Effector CD8-positive, alpha-beta T cell (primary cell): Measurements from ENCODE around the gene CSNK1G3.
"Not testable (repeated sequence)": the region's sequence is repeated elsewhere in the genome, so short reads cannot be mapped to it uniquely, and the experiment has no call there.

Experiments
- DNase-seq: peaks from one replicate; lab custom pipeline; 2025; lab: John Stamatoyannopoulos, UW

CSNK1G3 gene

GRCh38 chr5:123559434-123559775 is 47.4 kb downstream of the CSNK1G3 start:
- DNase-seq: no peak

GRCh38 chr5:123561230-123561629 is 49.3 kb downstream of the CSNK1G3 start:
- DNase-seq: no peak

DNA sequence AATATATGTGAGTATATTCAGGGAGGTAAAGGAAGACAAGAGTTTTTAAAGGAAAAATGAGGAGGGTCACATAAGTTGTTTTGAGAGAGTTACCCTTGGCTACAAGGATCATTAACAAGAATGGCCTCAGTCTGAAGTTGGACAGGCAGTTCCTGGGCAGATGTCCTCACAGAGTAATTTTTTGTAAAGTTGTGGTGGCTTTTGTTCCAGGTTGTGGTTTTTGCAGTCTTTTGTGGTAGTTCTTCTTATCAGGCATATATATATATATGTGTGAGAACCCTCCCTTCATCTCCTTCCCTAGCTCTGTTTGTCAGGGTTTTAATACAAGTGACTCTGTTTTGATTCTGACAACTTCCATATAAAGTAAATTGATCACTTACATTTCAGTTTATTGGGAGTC is 60.0 kb downstream of the CSNK1G3 start:
- DNase-seq: no peak

DNA sequence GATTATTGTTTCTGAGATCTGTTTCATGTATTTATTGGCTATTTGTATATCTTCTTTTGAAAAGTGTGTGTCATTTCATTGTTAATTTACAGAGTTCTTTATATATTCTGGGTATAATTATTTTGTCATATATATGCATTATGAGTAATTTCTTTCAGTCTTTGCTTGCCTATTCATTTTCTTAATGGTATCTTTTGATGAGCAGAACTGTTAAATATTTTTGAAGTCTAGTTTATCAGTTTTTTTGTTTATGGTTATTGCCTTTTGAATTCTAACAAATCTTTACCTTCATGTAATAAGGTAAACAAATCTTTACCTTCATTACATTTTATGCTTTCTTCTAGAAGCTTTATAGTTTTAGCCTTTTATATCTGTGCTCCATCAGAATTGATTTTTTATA is 66.4 kb downstream of the CSNK1G3 start:
- DNase-seq: no peak

DNA sequence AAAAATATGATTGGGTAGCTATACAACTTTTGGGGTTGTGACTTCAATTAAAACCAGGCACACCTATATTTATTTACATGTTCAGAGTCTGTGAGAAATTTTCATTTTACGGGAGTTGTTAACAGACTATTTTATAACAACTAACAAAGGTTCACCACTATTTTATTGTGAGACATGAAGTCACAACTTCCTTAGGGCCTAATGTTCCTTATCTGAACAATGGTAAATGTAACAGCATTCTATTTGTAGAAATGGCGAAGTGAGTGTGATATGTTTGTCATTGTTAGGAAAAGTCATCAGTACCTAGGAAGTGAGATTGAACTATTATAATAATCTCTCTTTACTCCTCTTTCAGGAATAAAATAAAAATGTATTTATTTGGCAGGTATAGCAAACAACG is 67.4 kb downstream of the CSNK1G3 start:
- no peak for DNase-seq

- DNase-seq: no peak
These were observed 70.7 kb downstream of the CSNK1G3 start for GRCh38 chr5:123582550-123583285.

GRCh38 chr5:123585871-123586270 is 73.9 kb downstream of the CSNK1G3 start:
- no peak for DNase-seq

GRCh38 chr5:123594434-123594833 is 82.5 kb downstream of the CSNK1G3 start:
- DNase-seq: no peak

GRCh38 chr5:123597018-123597417 is 85.0 kb downstream of the CSNK1G3 start:
- DNase-seq: no peak

GRCh38 chr5:123598028-123598689 is 86.2 kb downstream of the CSNK1G3 start:
- DNase-seq: no peak

DNA sequence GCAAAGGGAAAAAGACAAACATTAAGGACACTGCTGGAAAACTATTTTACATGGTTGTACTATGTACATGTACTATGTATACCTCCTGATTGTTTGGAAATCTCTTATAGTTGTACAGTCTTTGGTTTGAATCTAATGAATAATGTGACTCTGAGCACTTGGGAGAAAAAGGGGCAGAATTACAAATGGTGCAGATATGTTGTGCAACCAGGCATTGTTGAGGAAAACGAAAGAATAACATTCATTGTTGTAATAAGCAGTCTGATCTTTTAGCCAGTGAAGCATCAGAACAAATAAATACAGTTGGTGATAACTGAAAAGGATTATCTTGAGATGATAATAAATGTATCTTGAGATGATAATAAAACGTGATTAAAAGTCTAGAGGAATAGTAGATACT is 87.2 kb downstream of the CSNK1G3 start:
- no peak for DNase-seq

DNA sequence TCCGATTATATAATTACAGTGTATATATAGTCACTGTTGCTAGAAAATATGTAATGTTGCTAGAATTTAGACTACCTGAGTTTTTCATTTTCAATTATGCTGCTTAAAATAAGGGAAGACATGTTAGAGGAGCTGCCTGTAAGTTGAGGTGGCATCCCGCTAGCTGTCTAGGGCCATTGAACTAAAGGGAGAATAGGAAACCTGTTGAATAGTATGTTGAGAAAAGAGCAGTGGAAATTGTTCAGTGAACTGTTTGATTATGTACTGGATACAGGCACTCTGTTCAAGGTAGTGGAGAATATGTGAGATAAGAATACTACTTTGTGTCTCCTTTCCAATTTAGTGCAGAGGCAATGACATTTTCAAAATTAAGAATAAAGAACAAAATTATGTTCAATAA is 89.6 kb downstream of the CSNK1G3 start:
- no peak for DNase-seq

DNA sequence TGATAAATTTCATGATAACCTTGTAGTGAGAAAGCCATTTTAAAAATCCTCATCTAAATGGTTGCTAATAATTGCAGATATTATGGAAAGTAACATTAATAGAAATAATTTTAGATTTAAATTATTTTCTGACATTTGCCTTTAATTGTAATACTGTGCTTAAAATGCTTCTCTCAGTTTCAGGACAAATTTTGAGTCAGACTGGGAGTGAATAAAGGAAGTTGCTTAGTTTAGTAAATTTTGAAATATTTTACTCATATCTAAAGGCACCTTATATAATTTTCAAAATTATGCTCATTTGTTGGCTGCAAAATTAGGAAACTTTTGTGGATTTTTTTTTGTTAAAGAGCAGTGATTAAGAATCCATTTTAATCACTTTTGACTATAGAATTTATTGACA is 93.8 kb downstream of the CSNK1G3 start:
- DNase-seq: no peak

GRCh38 chr5:123610209-123610608 is 98.2 kb downstream of the CSNK1G3 start:
- DNase-seq: no peak

GRCh38 chr5:123610665-123611405 is 98.9 kb downstream of the CSNK1G3 start:
- no peak for DNase-seq

DNA sequence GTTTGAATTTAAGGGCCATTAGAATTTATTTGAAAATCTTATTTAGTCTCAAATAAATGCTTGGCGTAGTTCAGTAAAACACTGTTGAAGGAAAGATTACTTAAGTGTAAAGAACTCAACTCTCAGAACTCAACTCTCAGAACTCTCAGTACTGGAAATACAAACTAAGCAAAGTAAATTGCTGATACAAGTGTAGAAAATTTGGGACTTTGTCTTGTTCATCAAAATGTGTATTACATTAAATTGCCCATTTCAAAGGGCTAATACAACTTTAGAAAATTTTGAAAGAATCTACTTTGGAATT is 99.4 kb downstream of the CSNK1G3 start:
- DNase-seq: no peak

DNA sequence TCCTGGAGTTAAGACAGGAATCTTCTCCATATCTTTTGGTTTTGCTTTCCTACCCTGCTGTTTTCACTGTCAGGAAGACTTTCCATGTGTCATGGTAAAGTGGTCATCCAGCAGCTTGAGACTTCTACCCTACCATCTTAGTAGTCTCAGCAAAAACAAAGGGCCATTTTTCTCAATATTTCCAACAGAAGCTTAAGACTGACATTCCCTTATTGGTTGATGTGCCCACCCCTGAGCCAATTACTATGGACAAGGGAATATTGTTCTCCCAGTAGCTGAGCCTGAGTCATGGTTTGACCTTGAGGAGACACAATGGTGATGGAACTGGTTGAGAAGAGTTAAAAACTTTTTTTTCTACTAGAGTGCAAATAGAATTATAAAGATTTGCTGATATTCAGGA is 105.6 kb downstream of the CSNK1G3 start:
- no peak for DNase-seq

- DNase-seq: no peak
These were observed 114.1 kb downstream of the CSNK1G3 start for GRCh38 chr5:123626051-123626450.

- DNase-seq: no peak
These were observed 117.0 kb downstream of the CSNK1G3 start for GRCh38 chr5:123628860-123629544.

- DNase-seq: no peak
These were observed 124.0 kb downstream of the CSNK1G3 start for GRCh38 chr5:123636006-123636405.

GRCh38 chr5:123637028-123637427 is 125.1 kb downstream of the CSNK1G3 start:
- not testable (repeated sequence) for DNase-seq

- DNase-seq: no peak
These were observed 127.3 kb downstream of the CSNK1G3 start for GRCh38 chr5:123639244-123639643.
